Measurements from ENCODE around the gene GAB1.
A peak's percentile ranks its signal among the peaks of the same experiment; 100 is the strongest.

The GAB1 gene

DNA sequence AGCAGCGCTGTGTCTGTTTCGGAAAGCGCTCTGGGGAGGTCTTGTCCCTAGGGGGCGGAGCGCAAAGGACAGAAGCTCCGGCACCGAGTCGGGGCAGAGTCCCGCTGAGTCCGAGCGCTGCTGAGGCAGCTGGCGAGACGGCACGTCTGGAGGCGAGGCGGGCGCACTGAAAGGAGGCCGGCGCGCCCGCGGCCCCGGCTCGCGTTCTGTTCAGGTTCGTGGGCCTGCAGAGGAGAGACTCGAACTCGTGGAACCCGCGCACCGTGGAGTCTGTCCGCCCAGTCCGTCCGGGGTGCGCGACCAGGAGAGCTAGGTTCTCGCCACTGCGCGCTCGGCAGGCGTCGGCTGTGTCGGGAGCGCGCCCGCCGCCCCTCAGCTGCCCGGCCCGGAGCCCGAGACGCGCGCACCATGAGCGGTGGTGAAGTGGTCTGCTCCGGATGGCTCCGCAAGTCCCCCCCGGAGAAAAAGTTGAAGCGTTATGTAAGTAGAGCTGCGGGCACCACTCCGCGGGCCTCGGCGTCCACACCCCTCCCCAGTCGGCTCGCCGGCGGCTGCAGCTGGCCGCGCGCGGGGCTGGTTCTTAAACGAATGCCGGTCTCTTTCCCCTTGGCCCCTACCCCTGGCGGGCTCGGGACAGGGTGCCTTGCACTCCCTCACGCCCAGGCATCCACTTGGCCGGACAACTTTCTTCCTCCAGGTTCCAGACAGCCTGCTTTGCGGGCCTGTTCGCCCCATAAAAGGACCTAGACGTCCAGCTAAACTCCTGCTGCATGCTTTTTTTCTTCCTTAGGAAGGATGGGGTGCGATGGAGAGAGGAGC lies at the start of gene GAB1:
GAB1 (plus strand) TSS at position 96 of the 819 bp plus-strand sequence; CDS start at position 409, 313 bp downstream.
- ATAC-seq = peak; percentile 67
- no peak for DNase-seq

DNA sequence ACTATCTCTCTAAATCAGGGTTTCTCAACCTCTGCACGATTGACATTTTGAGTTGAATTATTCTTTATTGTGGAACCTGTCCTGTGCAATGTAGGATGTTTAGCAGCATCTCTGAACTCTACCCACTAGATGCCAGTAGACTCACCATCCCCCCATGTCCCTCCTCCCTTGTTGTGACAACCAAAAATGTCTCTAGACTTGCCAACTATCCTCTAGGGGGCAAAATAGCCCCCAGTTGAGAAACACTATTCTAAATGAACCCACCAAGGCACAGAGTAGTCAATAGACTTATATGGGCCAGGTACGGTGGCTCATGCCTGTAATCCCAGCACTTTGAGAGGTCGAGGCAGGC lies 49.1 kb upstream of the GAB1 start:
- ATAC-seq = no peak
- DNase-seq = no peak

DNA sequence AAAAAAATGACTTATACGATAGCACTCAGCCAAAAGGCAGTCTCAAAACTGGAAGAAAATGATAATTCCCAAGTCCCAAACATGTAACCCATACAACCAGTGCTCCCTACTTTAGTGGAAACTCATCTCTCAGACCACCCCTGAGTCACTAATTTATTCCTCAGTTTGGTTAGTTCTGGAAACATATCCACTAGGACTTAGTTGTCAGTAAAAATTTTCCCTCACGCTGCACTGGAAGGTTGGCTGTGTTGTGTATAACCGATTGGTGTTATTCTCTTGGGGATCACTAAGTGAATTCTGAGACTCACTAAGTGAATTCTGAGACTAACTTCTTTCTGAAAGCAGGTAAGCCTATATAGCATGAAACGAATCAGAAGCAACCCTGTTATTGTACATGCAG lies 48.5 kb upstream of the GAB1 start:
- DNase-seq (no peak), ATAC-seq (no peak)

DNA sequence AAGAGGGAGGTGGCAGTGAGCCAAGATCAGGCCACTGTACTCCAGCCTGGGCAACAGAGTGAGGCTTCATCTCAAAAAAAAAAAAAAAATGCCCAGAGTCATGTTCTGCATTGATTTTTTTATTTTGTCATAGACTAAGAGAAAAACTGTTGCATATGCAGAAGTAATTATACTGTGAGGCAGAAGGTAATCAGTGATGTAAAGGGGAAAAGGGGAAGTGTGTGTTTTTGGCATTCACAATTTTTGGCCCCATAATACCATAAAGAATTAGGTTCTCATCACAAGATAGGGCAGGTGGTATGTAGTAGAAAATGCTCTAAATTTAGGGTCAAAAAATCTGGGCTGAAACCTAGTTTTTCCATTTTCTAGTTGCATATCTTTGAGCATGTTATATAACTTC lies 47.3 kb upstream of the GAB1 start:
- DNase-seq (no peak), ATAC-seq (no peak)

DNA sequence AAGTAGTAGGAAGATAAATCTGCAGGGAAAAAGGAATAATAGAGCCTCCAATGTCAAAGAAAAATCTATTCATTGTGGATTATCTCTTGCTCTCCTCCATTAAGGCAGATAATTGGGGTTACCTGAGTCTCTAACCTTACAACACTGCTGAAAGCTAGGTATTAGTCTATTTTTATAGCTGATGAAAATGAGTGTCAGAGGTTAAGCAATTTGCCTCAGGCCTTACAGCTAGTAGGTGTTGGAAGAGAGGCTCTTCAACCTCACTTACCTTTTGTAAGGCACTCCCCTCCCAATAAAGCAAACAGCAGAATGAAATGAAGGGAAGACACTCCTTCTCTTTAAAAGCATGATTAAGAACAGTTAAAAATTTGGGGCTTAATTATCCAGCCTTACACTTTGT lies 45.4 kb upstream of the GAB1 start:
- no peak for DNase-seq
- no peak for ATAC-seq

DNA sequence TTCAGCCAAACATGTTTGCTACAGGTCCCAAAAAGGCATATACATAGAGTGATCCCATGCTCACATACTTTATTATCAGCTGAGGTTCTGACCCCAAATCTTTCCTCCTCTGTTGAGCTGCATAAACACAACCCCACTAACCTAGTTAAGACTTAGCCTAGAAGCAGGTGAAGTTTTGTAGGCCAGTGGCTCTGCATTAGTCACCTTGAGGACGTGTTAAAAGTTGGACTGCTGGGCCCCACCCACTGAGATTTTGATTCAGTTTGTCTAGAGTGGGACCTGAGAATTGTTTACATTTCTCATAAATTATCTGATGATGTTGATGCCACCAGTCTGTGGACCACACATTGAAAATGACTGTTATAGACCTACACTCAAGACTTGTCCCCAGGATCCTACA lies 43.8 kb upstream of the GAB1 start:
- no peak for DNase-seq

DNA sequence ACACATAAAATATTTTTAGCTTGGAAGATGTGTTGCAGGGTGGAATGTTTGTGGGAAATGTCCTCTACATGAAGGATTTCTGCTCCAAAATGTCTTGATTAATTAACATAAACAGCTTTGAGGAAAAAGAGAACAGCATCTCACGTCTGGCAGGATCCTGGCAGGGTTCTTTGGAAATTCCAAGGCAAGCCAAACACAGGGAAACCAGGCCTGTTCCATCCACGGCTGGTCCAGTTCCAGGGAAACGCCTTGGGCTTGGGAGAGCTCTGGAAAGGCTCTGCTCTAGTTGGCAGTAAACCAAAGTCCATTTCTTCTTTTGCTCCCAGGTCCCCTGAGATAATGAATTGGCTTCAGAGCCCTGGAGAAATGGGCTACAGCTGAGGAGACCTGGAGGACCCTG lies 42.4 kb upstream of the GAB1 start:
- ATAC-seq (no peak), DNase-seq (no peak)

More for the DNA sequence above, 43.8 kb upstream of the GAB1 start:
- ATAC-seq = no peak

DNA sequence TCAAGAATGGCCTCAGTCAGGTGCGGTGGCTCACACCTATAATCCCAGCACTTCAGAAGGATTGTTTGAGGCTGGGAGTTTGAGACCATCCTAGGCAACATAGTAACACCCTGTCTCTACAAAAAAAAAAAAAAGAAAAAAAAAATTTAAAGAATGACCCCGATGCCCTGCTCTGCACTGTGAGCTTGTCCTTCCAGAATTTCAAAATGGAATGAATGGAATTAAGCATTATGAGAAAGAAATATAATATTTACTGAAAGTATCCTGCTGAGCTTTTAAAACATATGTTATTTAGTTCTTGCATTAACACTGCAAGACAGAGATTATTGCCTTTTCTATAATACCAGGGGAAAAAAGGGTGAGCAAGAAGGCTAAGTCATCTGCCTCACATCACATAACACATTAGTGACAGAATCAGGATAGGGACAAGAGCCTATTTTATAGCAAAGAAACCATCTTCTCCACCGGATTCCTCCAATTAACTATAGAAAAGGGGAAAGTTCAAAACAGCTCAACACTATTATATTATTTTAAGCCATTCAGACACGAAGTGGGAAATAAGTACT lies 41.9 kb upstream of the GAB1 start:
- DNase-seq = no peak
- no peak for ATAC-seq

DNA sequence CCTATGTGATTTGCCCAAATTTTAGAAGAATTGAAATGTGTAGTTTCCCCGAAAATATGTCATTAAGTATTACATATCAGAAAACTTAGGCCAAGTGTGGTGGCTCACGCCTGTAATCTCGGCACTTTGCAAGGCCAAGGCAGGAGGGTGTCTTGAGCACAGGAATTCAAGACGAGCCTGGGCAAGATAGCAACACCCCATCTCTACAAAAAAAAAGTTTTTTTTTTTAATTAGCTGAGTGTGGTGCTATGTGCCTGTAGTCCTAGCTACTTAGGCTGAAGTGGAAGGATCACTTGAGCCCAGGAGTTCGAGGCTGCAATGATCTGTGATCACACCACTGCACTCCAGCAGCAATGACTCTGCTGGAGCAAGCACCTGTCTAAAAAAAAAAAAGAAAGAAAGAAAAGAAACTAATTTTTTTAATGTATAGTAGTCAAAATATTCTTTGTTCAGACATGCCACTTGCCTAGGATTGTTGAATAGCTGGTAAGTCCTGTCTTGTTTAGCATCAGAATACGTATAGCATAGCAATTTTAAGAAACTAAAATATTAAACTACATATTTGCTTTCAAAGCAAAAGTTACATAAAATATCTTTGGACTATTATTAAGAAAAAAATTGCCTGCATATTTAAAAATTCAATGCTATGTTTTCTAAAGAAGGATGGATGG lies 40.1 kb upstream of the GAB1 start:
- ATAC-seq (no peak), DNase-seq (no peak)

DNA sequence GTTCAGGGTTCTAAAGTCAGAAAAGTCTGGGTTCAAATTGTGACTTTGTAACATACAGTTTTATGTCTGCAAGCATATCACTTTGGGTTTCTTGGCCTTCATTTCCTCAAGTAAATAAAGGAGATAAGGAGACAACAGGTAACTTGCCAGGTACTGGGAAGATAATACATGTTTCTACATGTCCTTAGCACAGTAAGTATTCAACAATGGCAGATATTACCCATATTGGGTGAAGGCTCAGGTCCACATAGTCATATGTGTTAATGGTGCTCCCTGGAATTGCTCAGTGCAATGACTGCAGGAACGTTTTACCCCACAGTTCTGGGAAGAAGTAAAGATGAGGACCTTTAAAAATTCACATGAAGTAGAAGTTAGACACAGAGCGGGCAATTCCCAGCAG lies 35.8 kb upstream of the GAB1 start:
- ATAC-seq (no peak), DNase-seq (no peak)

DNA sequence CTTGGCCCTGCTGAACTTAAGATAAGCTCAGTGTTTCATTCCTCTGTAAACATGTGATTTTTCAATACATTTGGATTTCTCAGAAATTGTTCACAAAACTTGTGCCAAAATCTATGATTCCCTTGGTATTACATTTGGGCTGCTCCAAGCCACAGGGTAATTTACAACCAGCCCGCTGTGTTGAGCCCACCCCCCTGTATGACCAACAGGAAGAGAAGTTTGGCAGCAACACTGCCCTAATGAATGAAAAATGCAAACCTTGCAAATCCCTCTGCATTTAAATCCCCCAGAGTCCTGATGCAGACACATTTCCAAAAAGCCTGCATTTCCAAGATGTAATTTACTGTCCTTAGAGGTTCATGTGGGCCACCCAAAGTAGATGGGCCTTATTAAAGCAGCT lies 34.1 kb upstream of the GAB1 start:
- no peak for ATAC-seq
- no peak for DNase-seq

DNA sequence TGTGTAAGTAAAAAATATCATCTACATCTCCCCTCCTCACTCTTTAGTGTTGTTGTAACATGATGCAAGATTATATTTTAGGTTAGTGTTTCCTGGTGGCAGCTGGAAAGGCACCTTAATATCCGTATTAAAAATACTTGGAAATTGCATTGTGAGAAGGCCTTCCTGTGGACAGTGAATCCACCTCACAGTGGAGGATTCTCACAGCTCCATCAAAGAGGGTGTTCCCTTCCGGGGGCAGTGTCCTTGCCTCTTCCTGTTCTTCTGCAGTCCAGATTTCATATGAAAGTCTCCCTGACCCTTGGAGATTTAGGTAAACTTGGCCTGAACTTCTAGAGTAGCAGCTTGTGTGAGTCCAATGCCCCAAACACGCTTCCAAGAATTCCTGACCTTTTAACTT lies 29.9 kb upstream of the GAB1 start:
- DNase-seq = no peak
- ATAC-seq = no peak

DNA sequence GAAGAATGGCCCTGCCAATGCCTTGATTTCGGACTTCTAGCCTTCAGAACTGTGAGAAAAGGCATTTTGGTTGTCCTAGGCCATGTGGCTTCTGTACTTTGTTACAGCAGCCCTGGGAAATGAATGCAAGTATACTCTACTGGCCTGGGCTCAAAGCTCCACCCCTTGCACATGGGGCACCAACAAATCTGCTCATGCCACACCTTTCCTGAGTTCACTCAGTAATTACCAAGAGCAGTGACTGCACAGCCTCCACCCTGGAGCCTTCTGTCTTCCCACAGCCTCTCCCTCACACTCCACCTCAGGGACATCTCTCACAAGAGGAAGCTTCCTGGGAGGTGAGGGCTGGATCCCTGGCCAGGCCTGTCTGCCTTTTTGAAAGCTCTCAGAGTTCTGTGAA lies 29.1 kb upstream of the GAB1 start:
- ATAC-seq (no peak), DNase-seq (no peak)

DNA sequence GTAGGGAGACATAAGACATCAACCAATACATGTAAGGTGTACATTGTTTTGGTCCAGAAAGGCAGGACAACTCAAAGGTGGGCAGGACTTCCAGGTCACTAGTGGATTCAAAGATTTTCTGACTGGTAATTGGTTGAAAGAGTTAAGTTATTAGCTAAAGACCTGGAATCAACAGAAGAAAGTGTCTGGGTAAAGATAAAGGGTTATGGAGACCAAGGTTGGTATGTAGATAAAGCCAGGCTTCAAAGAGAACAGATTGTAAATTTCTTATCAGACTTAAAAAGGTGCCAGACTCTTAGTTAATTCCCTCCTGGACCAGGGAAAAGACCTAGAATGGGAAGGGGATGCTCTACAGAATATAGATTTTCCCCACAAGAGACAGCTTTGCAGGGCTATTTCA lies 28.3 kb upstream of the GAB1 start:
- no peak for DNase-seq
- no peak for ATAC-seq

DNA sequence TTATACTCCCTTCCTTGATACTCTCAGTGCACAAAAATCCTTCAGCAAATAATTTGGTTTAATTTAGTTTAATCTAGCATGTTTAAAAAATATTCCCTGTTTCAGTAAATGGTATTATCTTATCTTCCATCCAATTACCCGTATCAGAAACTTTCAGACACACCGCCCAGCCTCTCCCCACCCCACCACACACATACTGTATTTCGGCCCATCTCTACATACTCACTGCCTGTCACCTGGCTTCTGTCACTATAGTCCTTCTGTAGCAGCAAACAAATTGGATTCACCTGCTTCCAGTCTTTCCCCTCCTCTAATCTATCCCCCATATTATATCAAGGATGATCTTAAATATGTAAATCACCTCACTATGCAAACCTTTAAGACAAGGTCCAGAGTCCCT lies 24.8 kb upstream of the GAB1 start:
- ATAC-seq = no peak
- DNase-seq = no peak

DNA sequence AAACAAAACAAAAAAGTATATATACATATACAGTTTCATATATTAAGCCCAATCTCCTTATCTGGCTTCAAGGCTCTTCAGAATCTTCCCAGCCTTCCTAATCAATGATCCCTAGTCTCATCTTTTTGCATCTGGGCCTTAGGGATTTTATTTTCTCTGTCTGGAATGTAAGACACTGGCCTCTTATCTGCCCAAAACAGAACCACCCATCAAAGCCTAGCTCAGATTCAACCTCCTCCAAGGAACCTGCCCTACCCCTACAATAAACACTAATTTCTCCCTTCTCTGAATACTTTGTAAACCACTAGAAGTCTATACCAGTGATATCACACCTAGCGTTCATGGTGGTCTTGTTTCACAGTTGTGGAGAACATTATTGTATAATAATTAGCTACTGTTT lies 23.2 kb upstream of the GAB1 start:
- ATAC-seq (no peak), DNase-seq (no peak)

DNA sequence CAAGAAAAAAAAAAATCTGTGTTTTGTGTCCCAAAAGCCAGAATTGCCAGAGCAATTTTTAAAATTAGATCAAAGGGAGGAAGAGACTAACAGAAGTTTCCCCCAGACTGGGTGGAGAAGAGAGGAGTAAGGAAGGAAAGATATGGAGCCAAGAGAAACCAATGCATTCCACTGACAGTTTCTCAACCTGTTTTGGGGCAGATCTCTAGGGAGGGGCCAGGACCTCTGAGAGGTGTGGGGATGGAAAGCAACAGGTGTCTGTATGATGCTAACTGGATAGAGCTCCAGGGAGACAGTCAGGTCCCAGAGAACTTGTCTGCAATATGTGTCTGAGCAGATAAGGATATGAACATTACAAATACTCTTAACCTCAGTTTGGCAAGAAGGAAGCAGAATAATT lies 22.7 kb upstream of the GAB1 start:
- no peak for ATAC-seq
- DNase-seq = no peak

DNA sequence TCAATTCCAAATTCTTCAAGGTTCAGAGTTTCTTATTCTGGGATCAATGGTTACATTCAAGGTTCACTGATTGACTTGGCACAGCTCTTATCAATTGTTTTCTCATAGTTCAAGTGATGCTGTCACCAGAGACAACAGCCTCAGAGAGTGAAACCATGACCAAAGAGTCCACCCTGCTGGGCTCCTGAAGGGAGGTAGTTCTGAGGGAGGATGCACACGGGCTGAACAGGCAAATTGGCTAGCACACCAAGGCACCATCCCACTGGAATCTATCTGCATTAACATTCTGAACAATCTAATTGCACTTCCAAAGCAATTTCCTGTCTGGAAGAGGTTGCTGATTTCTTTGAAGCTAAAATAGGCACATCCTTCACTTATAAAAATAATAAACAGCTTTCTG lies 16.6 kb upstream of the GAB1 start:
- no peak for DNase-seq
- no peak for ATAC-seq

DNA sequence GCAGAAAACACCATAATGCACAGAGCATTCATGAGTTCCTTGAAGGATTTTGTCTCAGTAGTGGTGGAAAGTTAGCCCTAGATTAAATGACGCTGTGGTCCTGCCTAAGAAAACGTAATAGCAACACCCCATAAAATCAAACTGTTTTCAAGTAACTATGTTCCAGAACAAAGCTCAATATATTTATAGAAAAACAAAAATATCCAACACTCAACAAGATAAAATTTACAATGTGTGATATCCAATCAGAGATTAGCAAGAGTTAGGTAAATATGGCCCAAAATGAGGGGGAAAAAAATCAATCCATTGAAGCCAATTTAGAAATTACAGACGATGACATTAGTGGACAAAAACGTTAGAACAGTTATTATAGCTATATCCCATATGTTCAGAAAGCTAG lies 9.9 kb upstream of the GAB1 start:
- DNase-seq = no peak
- ATAC-seq = no peak

DNA sequence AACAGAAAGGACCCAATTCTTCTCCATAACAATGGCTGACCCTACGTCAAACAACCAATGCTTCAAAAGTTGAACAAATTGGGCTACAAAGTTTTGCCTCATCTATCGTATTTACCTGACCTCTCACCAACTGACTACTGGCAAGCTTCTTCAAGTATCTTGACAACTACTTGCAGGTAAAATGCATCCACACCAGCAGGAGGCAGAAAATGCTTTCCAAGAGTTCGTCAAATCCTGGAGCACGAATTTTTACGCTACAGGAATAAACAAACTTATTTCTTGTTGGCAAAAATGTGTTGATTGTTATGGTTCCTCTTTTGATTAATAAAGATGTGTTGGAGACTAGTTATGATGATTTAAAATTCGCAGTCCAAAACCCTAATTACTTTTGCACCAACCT lies 6.7 kb upstream of the GAB1 start:
- no peak for DNase-seq

DNA sequence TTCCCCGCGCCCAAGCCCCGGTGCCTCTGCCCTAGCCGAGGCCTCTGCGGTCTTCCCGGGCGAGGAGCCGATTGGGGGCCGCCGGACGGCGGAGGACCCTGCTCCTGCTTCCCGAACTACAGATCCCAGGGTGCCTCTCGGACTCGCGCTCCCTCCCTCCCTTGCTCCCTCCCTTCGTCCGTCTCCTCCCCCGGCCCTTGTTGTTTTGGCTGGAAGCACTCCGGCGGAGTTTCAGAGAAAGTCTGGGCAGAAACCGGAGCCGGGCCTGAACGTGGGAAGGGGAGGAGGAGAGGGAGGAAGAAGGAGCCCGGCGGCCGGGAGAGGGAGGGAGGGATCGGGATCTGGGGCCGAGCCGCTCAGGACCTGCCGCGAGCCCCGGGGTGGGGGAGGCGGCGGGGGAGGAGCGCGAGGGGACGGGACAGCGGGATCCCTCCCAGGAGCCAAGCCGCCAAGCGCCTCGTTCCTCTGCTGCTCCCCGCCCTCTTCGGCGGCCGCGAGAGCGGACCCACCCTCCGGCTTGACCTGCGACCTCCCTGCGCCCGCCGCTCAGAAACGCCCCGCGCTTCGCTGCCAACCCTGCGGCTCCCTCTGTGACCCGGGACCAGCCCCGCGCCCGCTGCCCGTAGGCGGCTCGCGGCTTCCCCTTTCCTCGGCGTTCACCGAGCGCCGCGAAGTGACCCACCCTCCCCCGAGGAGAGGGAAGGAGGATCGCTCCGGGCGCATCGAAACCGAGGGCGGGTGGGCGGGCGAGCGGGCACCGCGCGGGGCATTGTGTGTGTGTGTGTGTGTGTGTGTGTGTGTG lies 496 bp upstream of the GAB1 start:
- DNase-seq (peak; percentile 54), ATAC-seq (peak; percentile 54)

More for the DNA sequence above, 6.7 kb upstream of the GAB1 start:
- no peak for ATAC-seq

DNA sequence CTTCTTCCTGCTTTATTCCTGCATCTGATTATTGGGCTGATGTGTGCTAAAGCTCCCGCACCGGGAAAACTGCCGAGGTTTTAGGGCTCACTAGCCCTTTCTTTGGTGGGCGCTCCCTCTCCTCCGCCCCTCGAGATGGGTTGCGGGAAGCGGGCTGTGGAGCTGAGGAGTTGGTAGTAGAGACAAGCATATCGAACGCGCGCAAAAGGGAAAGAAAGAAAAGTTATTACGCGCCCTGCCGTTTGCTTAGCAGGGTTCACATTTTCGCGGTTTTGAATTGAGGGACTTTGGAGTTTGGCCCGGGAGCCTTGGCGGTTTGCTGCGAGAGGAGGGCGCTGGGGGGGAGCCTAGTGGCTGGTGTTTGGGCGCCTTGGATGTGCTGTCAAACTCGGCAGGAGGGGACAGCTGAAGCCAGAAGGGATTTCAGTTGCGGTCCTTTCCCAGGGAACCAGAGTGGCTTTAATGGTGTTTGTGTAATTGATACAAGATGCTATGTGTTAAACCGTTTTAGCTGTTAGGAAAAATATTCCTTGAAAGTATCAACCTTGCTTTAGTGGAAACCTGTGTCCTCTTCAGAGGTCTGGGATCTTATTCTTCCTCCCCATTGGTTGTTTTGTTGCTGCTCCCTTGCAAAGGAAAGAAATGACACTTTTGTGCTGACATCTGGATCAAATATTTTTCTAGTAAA lies 1.1 kb downstream of the GAB1 start:
- DNase-seq (peak; percentile 16), ATAC-seq (no peak)
